H1 (cell line): ENCODE measurements around the gene INPP5B. TPM values are rescaled to one million over a fixed set of nuclear protein-coding genes. Genes with fewer than 3 reads are reported as not detected.

Source experiments
- CTCF ChIA-PET: fragments of 300-600 bp; sonication (Branson Sonifier 250); formaldehyde crosslinking; loops from one replicate; lab custom pipeline; 2021; ENCODE audit not compliant: partially characterized antibody; lab: Charles Lee
- POLR2A ChIA-PET: fragments of 300-600 bp; sonication (Branson Sonifier 250); formaldehyde crosslinking; loops from one replicate; lab custom pipeline; 2021; ENCODE audit warnings: inconsistent platforms; ENCODE audit not compliant: partially characterized antibody; lab: Charles Lee
- DNase-seq, 2 experiments: peaks; one replicate each; pipeline versions ENCODE4 v3.0.0 to v3.0.0-alpha.2; 2010 to 2022; ENCODE audit warnings: low spot score in 2 of 2, low read depth in 1 of 2, mixed read lengths in 1 of 2
- FAIRE-seq: peaks from 2 replicates; lab custom pipeline; 2011; peaks lifted over from hg19 to GRCh38; lab: Jason Lieb, UNC
- H2AFZ ChIP-seq: 2 replicates; pipeline ENCODE4 v1.8.1; 2012; ENCODE audit warnings: low read length, inconsistent platforms
- H2AK5ac ChIP-seq: 2 replicates; pipeline ENCODE4 v1.6.1; 2013; ENCODE audit warnings: low read depth, low read length
- H2BK120ac ChIP-seq: replicated peaks from 2 replicates; pipeline ENCODE3; 2013; ENCODE audit warnings: low read depth, low read length, inconsistent platforms
- H2BK12ac ChIP-seq: 2 replicates; pipeline ENCODE4 v1.6.1; 2013; ENCODE audit warnings: low read depth, low read length
- H2BK15ac ChIP-seq: 2 replicates; pipeline ENCODE4 v1.6.1; 2013; ENCODE audit warnings: low read length
- H2BK20ac ChIP-seq: 2 replicates; pipeline ENCODE4 v1.6.1; 2013; ENCODE audit warnings: low read length
- H2BK5ac ChIP-seq: 2 replicates; pipeline ENCODE4 v1.6.1; 2013; ENCODE audit warnings: low read depth, low read length
- H3K14ac ChIP-seq: 2 replicates; pipeline ENCODE4 v1.6.1; 2013; ENCODE audit warnings: inconsistent platforms; ENCODE audit not compliant: insufficient read length
- H3K18ac ChIP-seq: 2 replicates; pipeline ENCODE4 v1.6.1; 2013; ENCODE audit warnings: low read length; ENCODE audit errors: extremely low read depth
- H3K23ac ChIP-seq: 2 replicates; pipeline ENCODE4 v1.6.1; 2013; ENCODE audit warnings: inconsistent platforms; ENCODE audit not compliant: insufficient read length
- H3K23me2 ChIP-seq: 2 replicates; pipeline ENCODE4 v1.6.1; 2013; ENCODE audit warnings: low read depth, low read length
- H3K27ac ChIP-seq: 2 replicates; pipeline ENCODE4 v1.6.1; 2011; ENCODE audit warnings: low read depth, low read length, inconsistent platforms
- H3K27me3 ChIP-seq, 4 experiments: replicated peaks in 1 of 4; 1 replicate in 1 of 4; 2 replicates in 3 of 4; pipeline versions ENCODE4 v1.6.1 to v1.8.1; 2011 to 2013; ENCODE audit warnings: low read length in 3 of 4, mild to moderate bottlenecking in 3 of 4, inconsistent platforms in 2 of 4, mixed read lengths in 2 of 4, moderate library complexity in 1 of 4; ENCODE audit not compliant: control insufficient read depth in 3 of 4, insufficient read depth in 3 of 4; ENCODE audit errors: extremely low read depth in 1 of 4
- H3K36me3 ChIP-seq, 4 experiments: 2 replicates each; pipeline versions ENCODE4 v1.6.1 to v1.8.1; 2011 to 2013; ENCODE audit warnings: mild to moderate bottlenecking in 4 of 4, low read length in 3 of 4, moderate library complexity in 2 of 4, control low read depth in 1 of 4, inconsistent platforms in 1 of 4; ENCODE audit not compliant: insufficient read depth in 4 of 4, control insufficient read depth in 2 of 4
- H3K4ac ChIP-seq: replicated peaks from 2 replicates; pipeline ENCODE3; 2013; ENCODE audit warnings: low read length, low read depth, mixed read lengths, inconsistent platforms; ENCODE audit not compliant: insufficient read length
- H3K4me1 ChIP-seq, 4 experiments: replicated peaks in 1 of 4; 1 replicate in 1 of 4; 2 replicates in 3 of 4; pipeline versions ENCODE4 v1.6.1 to v1.8.1; 2011 to 2013; ENCODE audit warnings: low read length in 3 of 4, inconsistent platforms in 2 of 4, mixed read lengths in 1 of 4; ENCODE audit not compliant: insufficient read depth in 4 of 4, control insufficient read depth in 3 of 4
- H3K4me2 ChIP-seq, 2 experiments: 2 replicates each; pipeline versions ENCODE4 v1.6.1 to v1.8.1; 2011 to 2013; ENCODE audit warnings: low read depth in 2 of 2, low read length in 2 of 2, control low read depth in 1 of 2, inconsistent platforms in 1 of 2, mild to moderate bottlenecking in 1 of 2; ENCODE audit not compliant: insufficient read depth in 1 of 2
- H3K4me3 ChIP-seq, 4 experiments: fragments of 200-600, 300-600 bp in 1 of 4; sonication (generic), shearing (Covaris generic), sonication (Bioruptor Twin) in 1 of 4; 2 replicates each; pipeline versions ENCODE4 v1.5.1 to v1.8.1; 2011 to 2016; ENCODE audit warnings: low read length in 4 of 4, low read depth in 3 of 4, control low read depth in 2 of 4, inconsistent platforms in 2 of 4, mild to moderate bottlenecking in 2 of 4, mixed read lengths in 1 of 4, moderate library complexity in 1 of 4; ENCODE audit not compliant: insufficient read depth in 2 of 4; ENCODE audit errors: extremely low read depth in 1 of 4
- H3K56ac ChIP-seq: replicated peaks from 2 replicates; pipeline ENCODE3; 2013; ENCODE audit warnings: low read depth, mild to moderate bottlenecking, mixed read lengths, low read length, inconsistent platforms; ENCODE audit not compliant: insufficient read length
- H3K79me1 ChIP-seq: 2 replicates; pipeline ENCODE4 v1.6.1; 2013; ENCODE audit warnings: low read depth, low read length, control low read depth
- H3K79me2 ChIP-seq, 2 experiments: 2 replicates each; pipeline versions ENCODE4 v1.6.1 to v1.8.1; 2012 to 2013; ENCODE audit warnings: low read length in 2 of 2, mild to moderate bottlenecking in 2 of 2, inconsistent platforms in 1 of 2; ENCODE audit not compliant: insufficient read depth in 2 of 2, control insufficient read depth in 1 of 2
- H3K9ac ChIP-seq, 4 experiments: replicated peaks in 1 of 4; 1 replicate in 1 of 4; 2 replicates in 3 of 4; pipeline versions ENCODE4 v1.6.1 to v1.8.1; 2011 to 2013; ENCODE audit warnings: low read depth in 3 of 4, low read length in 3 of 4, control low read depth in 2 of 4, mild to moderate bottlenecking in 2 of 4, moderate library complexity in 2 of 4, inconsistent platforms in 1 of 4; ENCODE audit errors: extremely low read depth in 1 of 4
- H3K9me3 ChIP-seq, 2 experiments: 2 replicates each; pipeline versions ENCODE4 v1.6.1 to v1.8.1; 2012 to 2013; ENCODE audit warnings: mild to moderate bottlenecking in 2 of 2, moderate library complexity in 2 of 2, control low read depth in 1 of 2, inconsistent platforms in 1 of 2, low read depth in 1 of 2, low read length in 1 of 2, mixed read lengths in 1 of 2; ENCODE audit not compliant: insufficient read depth in 2 of 2
- H4K20me1 ChIP-seq, 2 experiments: replicated peaks in 1 of 2; 2 replicates each; pipeline versions ENCODE3 to v1.8.1; 2011 to 2013; ENCODE audit warnings: inconsistent platforms in 2 of 2, low read length in 2 of 2, mild to moderate bottlenecking in 1 of 2; ENCODE audit not compliant: insufficient read depth in 2 of 2, control insufficient read depth in 1 of 2
- H4K5ac ChIP-seq: 2 replicates; pipeline ENCODE4 v1.6.1; 2013; ENCODE audit warnings: low read length, low read depth, mixed read lengths, inconsistent platforms; ENCODE audit not compliant: insufficient read length
- H4K8ac ChIP-seq: 2 replicates; pipeline ENCODE4 v1.8.0; 2013; ENCODE audit warnings: mild to moderate bottlenecking, moderate library complexity, low read length, inconsistent platforms; ENCODE audit not compliant: insufficient read depth; ENCODE audit errors: extremely low read depth
- H4K91ac ChIP-seq: replicated peaks from 2 replicates; pipeline ENCODE3; 2013; ENCODE audit warnings: low read length, mixed read lengths, inconsistent platforms; ENCODE audit not compliant: insufficient read length
- ATF3 ChIP-seq: IDR thresholded peaks from 2 replicates; pipeline ENCODE4 v1.6.1; 2011; ENCODE audit warnings: low read depth, mild to moderate bottlenecking, low read length; ENCODE audit not compliant: insufficient read depth
- CBX8 ChIP-seq: fragments of 300-800, 300-1000 bp; sonication (generic); IDR thresholded peaks from 2 replicates; pipeline ENCODE4 v1.7.1; 2016; ENCODE audit warnings: low read depth, low read length, borderline replicate concordance
- E2F6 ChIP-seq: IDR thresholded peaks from 2 replicates; pipeline ENCODE4 v1.6.1; 2012; ENCODE audit warnings: inconsistent platforms
- PHF8 ChIP-seq: fragments of 200-600 bp; sonication (generic); conservative IDR thresholded peaks from 2 replicates; pipeline ENCODE4 v1.7.1; 2012; ENCODE audit warnings: low read depth, mild to moderate bottlenecking, inconsistent platforms, low read length, moderate library complexity
- POLR2AphosphoS5 ChIP-seq: IDR thresholded peaks from 2 replicates; pipeline ENCODE4 v1.6.1; 2011; ENCODE audit warnings: low read depth, low read length
- RXRA ChIP-seq: IDR thresholded peaks from 2 replicates; pipeline ENCODE4 v1.6.1; 2011; ENCODE audit warnings: low read depth, mild to moderate bottlenecking, low read length, moderate library complexity; ENCODE audit not compliant: insufficient read depth
- SIN3A ChIP-seq, 2 experiments: IDR thresholded peaks in 1 of 2; conservative IDR thresholded peaks in 1 of 2; 2 replicates each; pipeline ENCODE4 v1.6.1; 2011 to 2012; ENCODE audit warnings: low read length in 2 of 2, improper control_type of control experiment in 1 of 2, low read depth in 1 of 2, mild to moderate bottlenecking in 1 of 2
- SIRT6 ChIP-seq: IDR thresholded peaks from one replicate; pipeline ENCODE4 v1.7.1; 2012; ENCODE audit warnings: low read length, inconsistent platforms
- SP1 ChIP-seq: IDR thresholded peaks from 2 replicates; pipeline ENCODE4 v1.6.1; 2011; ENCODE audit warnings: low read depth, low read length
- TAF1 ChIP-seq: IDR thresholded peaks from 2 replicates; pipeline ENCODE4 v1.6.1; 2011; ENCODE audit warnings: mild to moderate bottlenecking, low read depth, low read length
- WGBS, 2 experiments: shearing (Covaris generic) in 1 of 2; methylation state at CpG; one replicate each; pipeline versions ENCODE4 v1.1.6 to v1.1.7; 2013 to 2015; ENCODE audit warnings: low lambda C conversion rate in 2 of 2, mixed read lengths in 2 of 2, inconsistent platforms in 1 of 2, low coverage in 1 of 2, missing lambda C conversion rate in 1 of 2; ENCODE audit not compliant: insufficient replicate concordance in 2 of 2, insufficient coverage in 1 of 2, insufficient read length in 1 of 2; ENCODE audit errors: extremely low coverage in 1 of 2, missing lambda C conversion rate in 1 of 2; 5-methylcytosine and 5-hydroxymethylcytosine counted together
- polyA plus RNA-seq, 7 experiments: library from polyadenylated mRNA; depleted of rRNA in 3 of 7; stranded (reverse) in 5 of 7; unstranded in 2 of 7; fragments of >200 nt in 5 of 7; fragments of 200-250 nt in 2 of 7; gene quantifications; 1 replicate in 5 of 7; 2 replicates in 1 of 7; 4 replicates in 1 of 7; pipeline versions ENCODE4 v1.2.1 to v1.2.3, GENCODE V29; 2011 to 2013; ENCODE audit warnings: missing spikeins in 2 of 7, mixed read lengths in 2 of 7
- total RNA-seq: library from RNA; stranded (reverse); fragmentation: NEBNext Ultra II Directional; extraction: Animal tissue kit (Norgen Biotek cat#: 25700); gene quantifications from 2 replicates; pipeline ENCODE4 v1.2.1, GENCODE V29; 2021
- TF ChIP-seq, protein P1 (sequence below), 3 experiments: IDR thresholded peaks; 1 replicate in 2 of 3; 2 replicates in 1 of 3; pipeline versions ENCODE4 v1.5.1 to v1.6.1; 2011; ENCODE audit warnings: low read length in 3 of 3, mild to moderate bottlenecking in 3 of 3, inconsistent platforms in 2 of 3, low read depth in 1 of 3, moderate library complexity in 1 of 3; ENCODE audit not compliant: insufficient read depth in 1 of 3; ENCODE audit errors: control extremely low read depth in 1 of 3

The INPP5B gene
- total and polyA plus RNA-seq, 2 of the 8 experiments (the other 6 are each of a cell fraction or from before 2014, with no cell fraction given), result 14.0 to 23.7 TPM

GRCh38 chr1:37845786-37846185 lies 101.1 kb downstream of the INPP5B start:
- Histone ChIP-seq H4K20me1 (peaks cover 4 to 11% of the 10 kb centered on the region in 2 experiments), H3K14ac (no peak overlapping the region), H3K56ac (no peak overlapping the region), H2BK5ac (no peak overlapping the region), H4K5ac (no peak overlapping the region), H2BK15ac (no peak overlapping the region), H3K9ac (no peak overlapping the region), H3K18ac (no peak overlapping the region), H3K4me1 (no peaks in the 10 kb centered on the region), H3K23ac (no peak overlapping the region), H3K4me3 (no peak overlapping the region), H2BK120ac (no peak overlapping the region), H3K9me3 (no peaks in the 10 kb centered on the region), H3K4me2 (no peak overlapping the region), H3K23me2 (no peaks in the 10 kb centered on the region), H3K27ac (no peak overlapping the region), H2BK12ac (no peak overlapping the region), H3K36me3 (no peaks in the 10 kb centered on the region; a peak in 2 of 8 replicates), H3K79me1 (peaks cover 7% of the 10 kb centered on the region), H2AK5ac (no peak overlapping the region), H2AFZ (no peak overlapping the region), H2BK20ac (no peak overlapping the region), H3K27me3 (no peaks in the 10 kb centered on the region), H3K4ac (no peak overlapping the region), H4K8ac (no peak overlapping the region), H4K91ac (no peak overlapping the region), H3K79me2 (peaks cover 0 to 18% of the 10 kb centered on the region in 2 experiments; a peak in 3 of 4 replicates)
- ChIA-PET CTCF (no interaction called here), POLR2A (no interaction called here)
- DNase-seq, result no peak
- no peak for FAIRE-seq
- WGBS, 2 experiments, result 74% methylated on average over 3 of the region's 3 CpGs; no CpG with 5 or more reads in 1 of the 2 experiments
- TF ChIP-seq RXRA, result no peak
- no peak for TF ChIP-seq E2F6
- TF ChIP-seq SIN3A (conservative IDR thresholded peaks at IDR 0.05 in 1 of 2, IDR thresholded peaks at IDR 0.05 in 1 of 2; ENCODE audit: low read depth in 1 of 2, low read length in 2 of 2), result no peak
- no peak for TF ChIP-seq SP1
- TF ChIP-seq ATF3, result no peak
- no peak for TF ChIP-seq PHF8
- TF ChIP-seq, protein P1, sequence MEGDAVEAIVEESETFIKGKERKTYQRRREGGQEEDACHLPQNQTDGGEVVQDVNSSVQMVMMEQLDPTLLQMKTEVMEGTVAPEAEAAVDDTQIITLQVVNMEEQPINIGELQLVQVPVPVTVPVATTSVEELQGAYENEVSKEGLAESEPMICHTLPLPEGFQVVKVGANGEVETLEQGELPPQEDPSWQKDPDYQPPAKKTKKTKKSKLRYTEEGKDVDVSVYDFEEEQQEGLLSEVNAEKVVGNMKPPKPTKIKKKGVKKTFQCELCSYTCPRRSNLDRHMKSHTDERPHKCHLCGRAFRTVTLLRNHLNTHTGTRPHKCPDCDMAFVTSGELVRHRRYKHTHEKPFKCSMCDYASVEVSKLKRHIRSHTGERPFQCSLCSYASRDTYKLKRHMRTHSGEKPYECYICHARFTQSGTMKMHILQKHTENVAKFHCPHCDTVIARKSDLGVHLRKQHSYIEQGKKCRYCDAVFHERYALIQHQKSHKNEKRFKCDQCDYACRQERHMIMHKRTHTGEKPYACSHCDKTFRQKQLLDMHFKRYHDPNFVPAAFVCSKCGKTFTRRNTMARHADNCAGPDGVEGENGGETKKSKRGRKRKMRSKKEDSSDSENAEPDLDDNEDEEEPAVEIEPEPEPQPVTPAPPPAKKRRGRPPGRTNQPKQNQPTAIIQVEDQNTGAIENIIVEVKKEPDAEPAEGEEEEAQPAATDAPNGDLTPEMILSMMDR (IDR thresholded peaks at IDR 0.05; ENCODE audit: control extremely low read depth in 1 of 3, insufficient read depth in 1 of 3, low read depth in 1 of 3, low read length in 3 of 3), result no peak
- no peak for TF ChIP-seq CBX8
- TF ChIP-seq POLR2AphosphoS5, result no peak
- no peak for TF ChIP-seq SIRT6
- TF ChIP-seq TAF1, result no peak
